GM21526 (cell line): ENCODE data around the gene TUBB4B.

ENCODE experiments used
- ATAC-seq: cut with Tn5 transposase; IDR thresholded peaks from one replicate; pipeline ENCODE4 v1.9.1; 2021; ENCODE audit warnings: moderate library complexity; ENCODE audit not compliant: unreplicated experiment, low FRiP score

Gene TUBB4B

GRCh38 chr9:137267933-137268355, 26.9 kb downstream of the TUBB4B start:
- no peak for ATAC-seq

GRCh38 chr9:137268538-137269201, 27.6 kb downstream of the TUBB4B start:
- no peak for ATAC-seq

- ATAC-seq, result no peak
Observed at GRCh38 chr9:137269231-137269772, 28.2 kb downstream of the TUBB4B start.

GRCh38 chr9:137270929-137271695, 30.0 kb downstream of the TUBB4B start:
- ATAC-seq, result no peak

- ATAC-seq, result no peak
Observed at GRCh38 chr9:137271696-137272076, 30.6 kb downstream of the TUBB4B start.

- ATAC-seq, result no peak
Observed at GRCh38 chr9:137272241-137273094, 31.4 kb downstream of the TUBB4B start.

- ATAC-seq, result no peak
Observed at GRCh38 chr9:137273095-137273490, 32.0 kb downstream of the TUBB4B start.

GRCh38 chr9:137273611-137274320, 32.7 kb downstream of the TUBB4B start:
- ATAC-seq, result no peak

- ATAC-seq, result no peak
Observed at GRCh38 chr9:137275203-137275587, 34.1 kb downstream of the TUBB4B start.

GRCh38 chr9:137275588-137276472, 34.7 kb downstream of the TUBB4B start:
- ATAC-seq, result no peak

GRCh38 chr9:137276473-137277328, 35.6 kb downstream of the TUBB4B start:
- no peak for ATAC-seq

- ATAC-seq, result peak; percentile 37
Observed at GRCh38 chr9:137277329-137278041, 36.4 kb downstream of the TUBB4B start, which contains the start of gene TOR4A. Gene TOR4A, plus strand, starts transcription at chr9:137277726. Its CDS starts 964 bp downstream, at chr9:137278690.

GRCh38 chr9:137278061-137278701, 37.1 kb downstream of the TUBB4B start:
- no peak for ATAC-seq

GRCh38 chr9:137278721-137279711, 37.9 kb downstream of the TUBB4B start:
- ATAC-seq, result no peak

GRCh38 chr9:137279741-137280473, 38.8 kb downstream of the TUBB4B start:
- no peak for ATAC-seq
